MM.1S (cell line): Measurements from ENCODE around the gene GMPR.

Experiments
- DNase-seq: peaks from one replicate; pipeline ENCODE4 v3.0.0-alpha.2; 2015
- H2AFZ ChIP-seq: fragments of 300-600 bp; sonication (generic); 2 replicates; pipeline ENCODE4 v1.6.0; 2016; ENCODE audit warnings: antibody characterized with exemption, low read length
- H3F3A ChIP-seq: fragments of 300-600 bp; sonication (generic); 2 replicates; pipeline ENCODE4 v1.6.1; 2016; ENCODE audit warnings: mild to moderate bottlenecking, antibody characterized with exemption, low read length, moderate library complexity, mixed read lengths; ENCODE audit not compliant: insufficient read depth
- H3K27ac ChIP-seq: fragments of 300-600 bp; sonication (generic); 2 replicates; pipeline ENCODE4 v1.5.1; 2016; ENCODE audit warnings: mild to moderate bottlenecking, low read length
- H3K27me3 ChIP-seq: fragments of 300-600 bp; sonication (generic); replicated peaks from 2 replicates; pipeline ENCODE4 v1.6.0; 2016; ENCODE audit warnings: low read length; ENCODE audit not compliant: insufficient read depth
- H3K36me3 ChIP-seq: fragments of 300-600 bp; sonication (generic); replicated peaks from 2 replicates; pipeline ENCODE4 v1.6.1; 2016; ENCODE audit warnings: mild to moderate bottlenecking, low read length, mixed read lengths; ENCODE audit not compliant: insufficient read depth
- H3K4me1 ChIP-seq: fragments of 300-600 bp; sonication (generic); 2 replicates; pipeline ENCODE4 v1.6.1; 2016; ENCODE audit warnings: low read length, mixed read lengths
- H3K4me2 ChIP-seq: fragments of 300-600 bp; sonication (generic); 2 replicates; pipeline ENCODE4 v1.6.0; 2016; ENCODE audit warnings: low read depth, low read length
- H3K4me3 ChIP-seq: fragments of 300-600 bp; sonication (generic); 2 replicates; pipeline ENCODE4 v1.5.1; 2016; ENCODE audit warnings: low read length, mixed read lengths
- H3K79me2 ChIP-seq: fragments of 300-600 bp; sonication (generic); 2 replicates; pipeline ENCODE4 v1.6.1; 2016; ENCODE audit warnings: mixed run types, low read length, mixed read lengths
- H3K9ac ChIP-seq: fragments of 300-600 bp; sonication (generic); 2 replicates; pipeline ENCODE4 v1.6.1; 2016; ENCODE audit warnings: low read length, mixed read lengths
- H3K9me2 ChIP-seq: fragments of 300-600 bp; sonication (generic); replicated peaks from 2 replicates; pipeline ENCODE4 v1.6.1; 2016; ENCODE audit warnings: mild to moderate bottlenecking, low read length, mixed read lengths; ENCODE audit not compliant: insufficient read depth
- H3K9me3 ChIP-seq: fragments of 300-600 bp; sonication (generic); replicated peaks from 2 replicates; pipeline ENCODE4 v1.6.1; 2016; ENCODE audit warnings: mild to moderate bottlenecking, low read length, mixed read lengths; ENCODE audit not compliant: insufficient read depth
- H4K20me1 ChIP-seq: fragments of 300-600 bp; sonication (generic); 2 replicates; pipeline ENCODE4 v1.6.1; 2016; ENCODE audit warnings: mild to moderate bottlenecking, low read length, moderate library complexity, mixed read lengths; ENCODE audit not compliant: insufficient read depth
- EZH2 ChIP-seq: fragments of 300-600 bp; sonication (generic); optimal IDR thresholded peaks from 2 replicates; pipeline ENCODE3; 2017; ENCODE audit warnings: low read depth, mild to moderate bottlenecking, antibody characterized with exemption, low read length, mixed read lengths
- EZH2phosphoT487 ChIP-seq: fragments of 300-600 bp; sonication (generic); IDR thresholded peaks from 2 replicates; pipeline ENCODE4 v1.6.1; 2018; ENCODE audit warnings: antibody characterized with exemption, low read length
- TF ChIP-seq, protein P1 (sequence below): fragments of 300-600 bp; sonication (generic); IDR thresholded peaks from 2 replicates; pipeline ENCODE4 v1.5.1; 2016; ENCODE audit warnings: antibody characterized with exemption, low read length, mixed read lengths

GMPR gene

DNA sequence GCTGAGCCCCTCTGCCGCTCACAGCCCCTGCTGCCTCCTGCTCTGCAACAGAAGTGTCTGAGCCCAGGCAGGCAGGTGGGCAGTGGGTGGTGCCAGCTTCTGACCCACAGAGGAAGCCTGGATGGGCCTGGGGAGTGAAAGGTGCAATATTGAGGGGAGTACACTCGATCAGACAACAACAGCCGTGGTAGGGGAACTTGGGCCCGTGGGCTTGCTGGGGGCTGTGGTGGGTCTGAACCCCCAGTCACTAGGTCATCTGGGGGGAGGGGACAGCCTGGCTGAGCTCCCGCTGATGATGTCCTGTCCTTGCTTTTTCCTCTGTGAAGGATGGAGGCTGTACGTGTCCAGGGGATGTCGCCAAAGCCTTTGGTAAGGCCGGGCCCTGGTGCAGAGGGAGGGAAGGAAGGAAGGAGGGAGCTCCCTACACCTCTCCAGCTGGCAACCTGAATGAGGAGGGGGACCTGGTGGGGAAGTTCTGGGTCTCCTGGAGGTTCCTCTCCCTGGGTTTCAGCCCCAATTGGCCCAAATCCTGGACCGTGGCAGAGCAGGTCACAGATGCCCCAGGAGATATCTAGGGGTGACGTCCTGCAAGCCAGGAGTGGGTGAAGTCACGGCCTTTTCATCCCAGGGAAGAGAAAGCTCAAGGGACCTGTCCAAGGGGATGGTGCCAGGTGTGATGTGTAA lies 47.2 kb downstream of the GMPR start:
- Histone ChIP-seq H3F3A (no peaks in the 10 kb centered on the region), H3K9me3 (no peaks in the 10 kb centered on the region), H3K9ac (no peak overlapping the region), H4K20me1 (no peaks in the 10 kb centered on the region), H3K79me2 (no peaks in the 10 kb centered on the region), H3K27me3 (no peaks in the 10 kb centered on the region), H3K27ac (no peak overlapping the region), H3K4me2 (peak overlapping the region; percentile 16; the same call in 1 of the 2 replicates), H3K9me2 (no peaks in the 10 kb centered on the region), H3K4me1 (no peaks in the 10 kb centered on the region), H3K36me3 (no peaks in the 10 kb centered on the region), H2AFZ (no peak overlapping the region), H3K4me3 (no peak overlapping the region)
- TF ChIP-seq, protein P1, sequence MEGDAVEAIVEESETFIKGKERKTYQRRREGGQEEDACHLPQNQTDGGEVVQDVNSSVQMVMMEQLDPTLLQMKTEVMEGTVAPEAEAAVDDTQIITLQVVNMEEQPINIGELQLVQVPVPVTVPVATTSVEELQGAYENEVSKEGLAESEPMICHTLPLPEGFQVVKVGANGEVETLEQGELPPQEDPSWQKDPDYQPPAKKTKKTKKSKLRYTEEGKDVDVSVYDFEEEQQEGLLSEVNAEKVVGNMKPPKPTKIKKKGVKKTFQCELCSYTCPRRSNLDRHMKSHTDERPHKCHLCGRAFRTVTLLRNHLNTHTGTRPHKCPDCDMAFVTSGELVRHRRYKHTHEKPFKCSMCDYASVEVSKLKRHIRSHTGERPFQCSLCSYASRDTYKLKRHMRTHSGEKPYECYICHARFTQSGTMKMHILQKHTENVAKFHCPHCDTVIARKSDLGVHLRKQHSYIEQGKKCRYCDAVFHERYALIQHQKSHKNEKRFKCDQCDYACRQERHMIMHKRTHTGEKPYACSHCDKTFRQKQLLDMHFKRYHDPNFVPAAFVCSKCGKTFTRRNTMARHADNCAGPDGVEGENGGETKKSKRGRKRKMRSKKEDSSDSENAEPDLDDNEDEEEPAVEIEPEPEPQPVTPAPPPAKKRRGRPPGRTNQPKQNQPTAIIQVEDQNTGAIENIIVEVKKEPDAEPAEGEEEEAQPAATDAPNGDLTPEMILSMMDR = no peak
- TF ChIP-seq EZH2 (no peak), EZH2phosphoT487 (no peak)
- no peak for DNase-seq

DNA sequence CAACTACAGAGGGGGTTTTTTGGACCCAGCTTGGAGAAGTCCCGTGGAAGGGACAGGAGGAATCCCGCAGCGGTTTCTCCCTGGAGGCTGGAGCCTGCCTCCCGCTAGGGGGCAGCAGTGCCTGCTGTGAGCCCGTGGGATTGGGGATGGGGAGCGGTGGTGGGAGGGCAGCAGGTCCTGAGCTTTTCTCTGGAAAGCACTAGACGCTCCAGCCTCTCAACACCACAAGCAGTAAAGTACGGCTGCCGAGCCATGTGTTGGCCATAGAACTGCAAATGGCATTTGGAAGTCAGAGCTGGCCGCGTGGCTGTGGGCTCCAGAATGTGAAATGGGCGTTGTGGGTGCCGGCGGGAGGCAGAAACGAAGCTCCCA lies 47.8 kb downstream of the GMPR start:
- Histone ChIP-seq H3K9me3 (no peaks in the 10 kb centered on the region), H3K79me2 (no peaks in the 10 kb centered on the region), H3F3A (no peaks in the 10 kb centered on the region), H3K27ac (no peak overlapping the region), H3K4me2 (peak overlapping the region; percentile 16; the same call in 1 of the 2 replicates), H4K20me1 (no peaks in the 10 kb centered on the region), H3K4me3 (no peak overlapping the region), H3K4me1 (no peaks in the 10 kb centered on the region), H2AFZ (no peak overlapping the region), H3K36me3 (no peaks in the 10 kb centered on the region), H3K9ac (no peak overlapping the region), H3K27me3 (no peaks in the 10 kb centered on the region), H3K9me2 (no peaks in the 10 kb centered on the region)
- DNase-seq = peak; percentile 17
- TF ChIP-seq EZH2phosphoT487 (no peak), EZH2 (no peak)
- TF ChIP-seq, protein P1 = peak; percentile 87

DNA sequence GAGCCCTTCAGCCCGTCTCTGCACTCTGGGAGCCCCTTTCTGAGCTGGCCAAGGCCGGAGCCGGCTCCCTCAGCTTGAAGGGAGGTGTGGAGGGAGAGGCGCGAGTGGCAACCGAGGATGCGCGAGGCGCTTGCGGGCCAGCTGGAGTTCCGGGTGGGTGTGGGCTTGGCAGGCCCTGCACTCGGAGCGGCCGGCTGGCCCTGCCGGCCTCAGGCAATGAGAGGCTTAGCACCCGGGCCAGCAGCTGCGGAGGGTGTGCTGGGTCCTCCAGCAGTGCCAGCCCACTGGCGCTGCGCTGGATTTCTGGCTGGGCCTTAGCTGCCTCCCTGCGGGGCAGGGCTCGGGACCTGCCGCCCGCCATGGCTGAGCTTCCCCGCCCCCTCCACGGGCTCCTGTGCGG lies 49.8 kb downstream of the GMPR start:
- Histone ChIP-seq H3K9me3 (no peaks in the 10 kb centered on the region), H3K9me2 (no peaks in the 10 kb centered on the region), H3K27ac (no peak overlapping the region), H2AFZ (no peak overlapping the region), H3K79me2 (no peaks in the 10 kb centered on the region), H4K20me1 (no peaks in the 10 kb centered on the region), H3K4me1 (no peaks in the 10 kb centered on the region), H3K27me3 (no peaks in the 10 kb centered on the region), H3K4me2 (no peak overlapping the region), H3K4me3 (no peak overlapping the region), H3K36me3 (no peaks in the 10 kb centered on the region), H3F3A (no peaks in the 10 kb centered on the region), H3K9ac (no peak overlapping the region)
- no peak for TF ChIP-seq EZH2phosphoT487
- TF ChIP-seq EZH2 = no peak
- TF ChIP-seq, protein P1 = no peak
- DNase-seq = no peak
